IMR-90 (cell line): ENCODE data around the gene MCM8. TPM values are rescaled to one million over a fixed set of nuclear protein-coding genes. Genes with fewer than 3 reads are reported as not detected.

Source experiments
- ATAC-seq: fragments of 200-7000 bp; cut with Tn5 transposase; 2 replicates; pipeline ENCODE4 v1.9.1; 2020; ENCODE audit warnings: low read depth, mild to moderate bottlenecking, moderate library complexity
- BruUV-seq: library from RNA; stranded (reverse); fragments of 400-500 nt; replicated peaks from 2 replicates; lab custom pipeline; 2021; lab: Mats Ljungman, UMichigan
- CTCF ChIA-PET: fragments of 300-600 bp; formaldehyde crosslinking; extraction: SDS; loops from one replicate; lab custom pipeline; 2021; ENCODE audit warnings: antibody characterized with exemption; lab: Yijun Ruan, JAX
- POLR2A ChIA-PET: fragments of 300-600 bp; sonication (Branson Sonifier 250); formaldehyde crosslinking; loops from one replicate; lab custom pipeline; 2022; ENCODE audit warnings: antibody characterized with exemption; ENCODE audit not compliant: unreplicated experiment; lab: Charles Lee
- DNase-seq: peaks from one replicate; pipeline ENCODE4 v3.0.0; 2013
- H2AFZ ChIP-seq: replicated peaks from 2 replicates; pipeline ENCODE3; 2013; ENCODE audit warnings: low read length, mild to moderate bottlenecking; ENCODE audit not compliant: poor library complexity
- H2AK5ac ChIP-seq: 2 replicates; pipeline ENCODE4 v1.6.1; 2013; ENCODE audit warnings: low read depth, low read length, inconsistent platforms
- H2AK9ac ChIP-seq: replicated peaks from 2 replicates; pipeline ENCODE3; 2013; ENCODE audit warnings: mild to moderate bottlenecking, low read depth, low read length, moderate library complexity; ENCODE audit not compliant: poor library complexity
- H2BK120ac ChIP-seq: 2 replicates; pipeline ENCODE4 v1.6.1; 2013; ENCODE audit warnings: low read depth, low read length, inconsistent platforms
- H2BK15ac ChIP-seq: 3 replicates; pipeline ENCODE4 v1.6.1; 2013; ENCODE audit warnings: low read depth, low read length, inconsistent platforms
- H2BK20ac ChIP-seq: 2 replicates; pipeline ENCODE4 v1.6.1; 2013; ENCODE audit warnings: low read depth, mild to moderate bottlenecking, inconsistent platforms, low read length, moderate library complexity
- H2BK5ac ChIP-seq: 2 replicates; pipeline ENCODE4 v1.6.1; 2013; ENCODE audit warnings: mild to moderate bottlenecking, low read depth, low read length, inconsistent platforms; ENCODE audit not compliant: poor library complexity, severe bottlenecking
- H3K14ac ChIP-seq: replicated peaks from 2 replicates; pipeline ENCODE4 v1.6.1; 2013; ENCODE audit warnings: low read depth, low read length, inconsistent platforms
- H3K18ac ChIP-seq: 2 replicates; pipeline ENCODE4 v1.6.1; 2013; ENCODE audit warnings: low read depth, low read length, control low read depth
- H3K23ac ChIP-seq: 2 replicates; pipeline ENCODE4 v1.6.1; 2013; ENCODE audit warnings: low read depth, low read length, inconsistent platforms
- H3K27ac ChIP-seq: 2 replicates; pipeline ENCODE4 v1.5.1; 2013; ENCODE audit warnings: mild to moderate bottlenecking, control low read depth, low read length; ENCODE audit not compliant: insufficient read depth
- H3K27me3 ChIP-seq: 2 replicates; pipeline ENCODE4 v1.6.1; 2013; ENCODE audit warnings: low read length; ENCODE audit not compliant: control insufficient read depth, insufficient read depth
- H3K36me3 ChIP-seq: 2 replicates; pipeline ENCODE4 v1.6.1; 2013; ENCODE audit warnings: low read length, mixed read lengths; ENCODE audit not compliant: control insufficient read depth, insufficient read depth
- H3K4ac ChIP-seq: 2 replicates; pipeline ENCODE4 v1.6.1; 2013; ENCODE audit warnings: low read depth, low read length, inconsistent platforms
- H3K4me1 ChIP-seq: 2 replicates; pipeline ENCODE4 v1.6.1; 2013; ENCODE audit warnings: low read length, mixed read lengths; ENCODE audit not compliant: control insufficient read depth, insufficient read depth
- H3K4me2 ChIP-seq: 2 replicates; pipeline ENCODE4 v1.6.1; 2013; ENCODE audit warnings: low read depth, mild to moderate bottlenecking, control low read depth, low read length, moderate library complexity
- H3K4me3 ChIP-seq: 2 replicates; pipeline ENCODE4 v1.5.1; 2013; ENCODE audit warnings: low read depth, mild to moderate bottlenecking, control low read depth, low read length, moderate library complexity; ENCODE audit not compliant: insufficient read depth
- H3K56ac ChIP-seq: 2 replicates; pipeline ENCODE4 v1.6.1; 2013; ENCODE audit warnings: low read length, inconsistent platforms; ENCODE audit not compliant: insufficient read depth; ENCODE audit errors: extremely low read depth
- H3K79me1 ChIP-seq, 2 experiments: 2 replicates each; pipeline ENCODE4 v1.6.1; 2013; ENCODE audit warnings: low read length in 2 of 2, inconsistent platforms in 1 of 2, low read depth in 1 of 2
- H3K9ac ChIP-seq: 2 replicates; pipeline ENCODE4 v1.6.1; 2013; ENCODE audit warnings: low read depth, low read length, control low read depth
- H3K9me1 ChIP-seq: 2 replicates; pipeline ENCODE4 v1.6.1; 2013; ENCODE audit warnings: low read length, inconsistent platforms; ENCODE audit not compliant: insufficient read depth
- H3K9me3 ChIP-seq: 2 replicates; pipeline ENCODE4 v1.6.1; 2013; ENCODE audit warnings: low read length; ENCODE audit not compliant: control insufficient read depth, insufficient read depth
- H4K20me1 ChIP-seq: 2 replicates; pipeline ENCODE4 v1.6.1; 2013; ENCODE audit warnings: low read length, inconsistent platforms; ENCODE audit not compliant: insufficient read depth
- H4K5ac ChIP-seq: 2 replicates; pipeline ENCODE4 v1.6.1; 2013; ENCODE audit warnings: mild to moderate bottlenecking, low read depth, low read length, control low read depth
- H4K8ac ChIP-seq, 2 experiments: 2 replicates each; pipeline ENCODE4 v1.6.1; 2013; ENCODE audit warnings: low read depth in 2 of 2, low read length in 2 of 2, control low read depth in 1 of 2, inconsistent platforms in 1 of 2
- H4K91ac ChIP-seq: 2 replicates; pipeline ENCODE4 v1.6.1; 2013; ENCODE audit warnings: low read depth, low read length, inconsistent platforms; ENCODE audit not compliant: insufficient read depth
- MAFK ChIP-seq: IDR thresholded peaks from 2 replicates; pipeline ENCODE4 v1.6.1; 2012; ENCODE audit warnings: low read depth, low read length, improper control_type of control experiment
- RCOR1 ChIP-seq: IDR thresholded peaks from 2 replicates; pipeline ENCODE4 v1.6.1; 2012; ENCODE audit warnings: mild to moderate bottlenecking, low read length, improper control_type of control experiment; ENCODE audit not compliant: insufficient replicate concordance
- WGBS, 2 experiments: methylation state at CpG; one replicate each; pipeline versions ENCODE4 v1.1.5 to v1.1.7; 2013; ENCODE audit warnings: missing lambda C conversion rate in 2 of 2; ENCODE audit not compliant: insufficient read length in 1 of 2; ENCODE audit errors: extremely low coverage in 2 of 2; 5-methylcytosine and 5-hydroxymethylcytosine counted together
- dilution Hi-C: fragments of 300-500 bp; cut with HindIII; formaldehyde crosslinking; loops from one replicate; pipeline ENCODE4 v1.14.3; 2018; ENCODE audit warnings: low sequenced_read_pairs; ENCODE audit not compliant: unreplicated experiment
- in situ Hi-C: fragments of 300-500 bp; cut with MboI; formaldehyde crosslinking; loops from 3 replicates; pipeline ENCODE4 v1.14.3; 2019; ENCODE audit warnings: low sequenced_read_pairs, inconsistent platforms, mixed read lengths
- intact Hi-C: fragments of 100-400 bp; cut with micrococcal nuclease; formaldehyde crosslinking; loops from 2 replicates; pipeline ENCODE4 v1.10.0; 2022
- polyA plus RNA-seq, 3 experiments: library from polyadenylated mRNA; depleted of rRNA; stranded (reverse); fragments of >200 nt; gene quantifications; 2 replicates each; pipeline ENCODE4 v1.2.3, GENCODE V29; 2012; ENCODE audit warnings: low replicate concordance in 1 of 3
- total RNA-seq: library from RNA; depleted of rRNA; stranded (reverse); fragments of >200 nt; gene quantifications from 2 replicates; pipeline ENCODE4 v1.2.3, GENCODE V29; 2012

MCM8 gene
- total and polyA plus RNA-seq, 2 of the 4 experiments (the other 2 are of a cell fraction), result 4.2 to 11.5 TPM

DNA sequence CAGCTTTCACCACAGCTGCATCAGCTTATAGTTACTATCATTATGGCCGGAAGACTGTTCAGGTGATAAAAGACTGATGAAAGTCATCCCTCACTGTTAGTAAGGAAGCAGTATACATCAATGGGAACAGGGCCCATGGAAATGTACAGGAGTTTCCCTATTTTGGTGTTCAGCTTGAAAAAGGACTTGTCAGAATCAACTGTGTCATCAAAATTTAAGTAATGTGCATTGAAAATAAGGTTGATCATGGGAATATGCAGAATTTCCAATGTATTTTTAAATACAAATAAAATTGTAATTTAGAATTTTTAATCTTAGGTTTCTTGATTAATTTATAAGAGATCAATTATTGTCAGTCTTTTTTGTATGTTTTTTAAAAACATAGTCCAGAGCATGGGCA is 86.6 kb downstream of the MCM8 start:
- no peak overlapping the region for H3K4me3 ChIP-seq
- no peak overlapping the region for H3K23ac ChIP-seq
- peaks cover 10% of the 10 kb centered on the region for H3K9me1 ChIP-seq
- peaks cover 6% of the 10 kb centered on the region for H3K4me1 ChIP-seq
- H3K36me3 ChIP-seq, result peaks cover 46% of the 10 kb centered on the region
- no peak overlapping the region for H2AK9ac ChIP-seq
- H2BK20ac ChIP-seq, result no peak overlapping the region
- H3K18ac ChIP-seq, result no peak overlapping the region
- no peak overlapping the region for H2BK15ac ChIP-seq
- dilution Hi-C loops, result no loop called here
- H4K20me1 ChIP-seq, result peaks cover 7% of the 10 kb centered on the region; the same call in 1 of the 2 replicates
- no peak overlapping the region for H2BK120ac ChIP-seq
- no CpG with 5 or more reads among the region's 1 CpG for WGBS, 2 experiments
- intact Hi-C loops, result no loop called here
- ATAC-seq, result no peak
- ChIA-PET CTCF (no interaction called here), POLR2A (no interaction called here)
- H4K5ac ChIP-seq, result no peak overlapping the region
- H2AFZ ChIP-seq, result no peak overlapping the region
- no peaks in the 10 kb centered on the region for H3K27me3 ChIP-seq
- H3K14ac ChIP-seq, result no peak overlapping the region
- in situ Hi-C loops, result no loop called here
- BruUV-seq, result no TSS peak
- H3K9me3 ChIP-seq, result no peaks in the 10 kb centered on the region
- H4K91ac ChIP-seq, result no peak overlapping the region
- no peak overlapping the region for H2BK5ac ChIP-seq
- H3K79me1 ChIP-seq, result peaks cover 15 to 24% of the 10 kb centered on the region in 2 experiments
- H2AK5ac ChIP-seq, result no peak overlapping the region
- 0 out of 2 replicates have a peak, but pooled peaks have one; percentile 4 for TF ChIP-seq MAFK
- TF ChIP-seq RCOR1, result no peak
- H3K56ac ChIP-seq, result no peak overlapping the region
- H3K9ac ChIP-seq, result no peak overlapping the region
- DNase-seq, result no peak
- H3K4me2 ChIP-seq, result no peak overlapping the region
- H4K8ac ChIP-seq, result no peak overlapping the region
- no peak overlapping the region for H3K27ac ChIP-seq
- H3K4ac ChIP-seq, result no peak overlapping the region
